HG02759 (cell line): ENCODE data around the gene NDUFA6.
A peak's percentile ranks its signal among the peaks of the same experiment; 100 is the strongest.
"Not testable (repeated sequence)": the region's sequence is repeated elsewhere in the genome, so short reads cannot be mapped to it uniquely, and the experiment has no call there.

ENCODE experiments used
- ATAC-seq: cut with Tn5 transposase; IDR thresholded peaks from one replicate; pipeline ENCODE4 v1.9.1; 2021; ENCODE audit warnings: mild to moderate bottlenecking, moderate library complexity; ENCODE audit not compliant: unreplicated experiment

The NDUFA6 gene

DNA sequence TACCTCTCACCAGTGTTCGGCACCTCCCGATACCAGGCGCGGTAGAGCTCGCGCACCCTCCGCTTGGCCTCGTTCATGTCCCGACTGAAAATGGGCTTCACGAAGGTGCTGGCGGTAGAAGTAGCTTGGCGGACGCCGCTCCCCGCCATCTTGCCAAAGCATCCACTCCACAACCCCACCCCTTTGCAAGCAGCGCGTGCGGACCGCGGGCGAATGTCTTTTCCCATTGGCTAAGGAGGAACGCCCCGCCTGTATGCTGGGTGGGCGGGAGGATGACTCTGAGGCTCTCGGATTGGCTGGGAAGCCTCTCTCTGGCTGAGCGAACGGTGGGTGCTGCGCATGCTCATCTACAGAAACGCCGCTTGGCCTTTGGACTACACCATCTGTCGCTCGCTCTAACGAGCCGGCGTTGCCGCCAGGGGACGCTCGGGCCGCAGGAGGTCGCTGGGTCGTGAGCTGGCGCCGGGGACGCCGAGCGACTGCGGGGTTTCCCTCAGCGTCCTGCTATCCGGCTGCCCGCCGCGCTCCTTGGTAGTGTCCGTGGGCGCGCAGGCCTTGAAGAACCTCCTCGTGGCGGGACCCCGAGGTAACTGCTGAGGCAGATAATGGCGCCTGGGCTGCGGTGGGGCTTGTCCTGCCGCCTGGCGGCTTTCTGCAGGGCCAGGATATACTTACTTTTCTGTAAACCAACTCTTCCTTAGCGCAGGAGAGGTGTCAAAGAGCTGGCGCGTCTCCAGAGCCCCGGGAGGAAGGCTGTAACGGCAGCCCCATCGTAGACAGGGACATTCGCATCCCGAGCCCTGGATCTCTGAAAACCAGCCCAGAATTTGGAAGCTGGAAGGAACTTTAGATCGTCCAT, at the start of gene NDUFA6:
Gene NDUFA6, minus strand, starts transcription at position 177 of the 859 bp plus-strand sequence. Its CDS starts 28 bp downstream, at position 149.
- peak; percentile 94 for ATAC-seq

DNA sequence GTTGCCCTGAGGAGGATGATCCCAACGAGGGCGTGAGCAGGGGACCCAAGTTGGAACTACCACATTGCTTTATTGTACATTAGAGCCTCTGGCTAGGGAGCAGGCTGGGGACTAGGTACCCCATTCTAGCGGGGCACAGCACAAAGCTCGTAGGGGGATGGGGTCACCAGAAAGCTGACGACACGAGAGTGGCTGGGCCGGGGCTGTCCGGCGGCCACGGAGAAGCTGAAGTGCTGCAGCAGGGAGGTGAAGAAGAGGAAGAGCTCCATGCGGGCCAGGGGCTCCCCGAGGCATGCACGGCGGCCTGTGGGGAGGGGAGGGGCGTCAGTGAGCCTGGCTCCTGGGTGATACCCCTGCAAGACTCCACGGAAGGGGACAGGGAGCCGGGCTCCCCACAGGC, 49.6 kb upstream of the NDUFA6 start:
- ATAC-seq, result not testable (repeated sequence)

DNA sequence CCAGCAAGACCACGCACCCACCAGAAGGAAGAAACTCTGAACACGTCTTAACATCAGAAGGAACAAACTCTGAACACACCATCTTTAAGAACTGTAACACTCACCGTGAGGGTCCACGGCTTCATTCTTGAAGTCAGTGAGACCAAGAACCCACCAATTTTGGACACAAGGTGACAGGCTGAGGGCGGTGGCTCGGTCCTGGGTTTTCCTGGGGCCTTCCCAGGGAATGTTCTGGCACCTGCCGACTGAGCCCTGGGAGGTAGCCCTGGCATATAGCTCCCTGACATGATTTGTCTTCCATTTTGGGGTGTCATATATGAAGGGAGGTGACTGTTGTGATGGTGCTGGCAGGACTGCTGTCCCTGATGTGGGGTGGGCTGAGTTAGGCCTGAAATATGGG, 48.9 kb upstream of the NDUFA6 start:
- not testable (repeated sequence) for ATAC-seq

DNA sequence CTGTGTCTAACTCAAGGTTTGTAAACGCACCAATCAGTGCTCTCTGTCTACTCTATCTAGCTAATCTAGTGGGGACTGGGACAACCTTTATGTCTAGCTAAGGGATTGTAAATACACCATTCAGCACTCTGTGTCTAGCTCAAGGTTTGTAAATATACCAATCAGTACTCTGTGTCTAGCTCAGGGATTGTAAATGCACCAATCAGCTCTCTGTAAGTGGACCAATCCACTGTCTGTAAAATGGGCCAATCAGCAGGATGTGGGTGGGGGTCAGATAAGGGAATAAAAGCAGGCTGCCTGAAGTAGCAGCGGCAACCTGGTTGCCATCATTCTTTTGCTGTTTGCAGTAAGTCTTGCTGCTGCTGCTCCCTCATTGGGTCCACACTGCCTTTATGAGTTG, 48.4 kb upstream of the NDUFA6 start:
- no peak for ATAC-seq

DNA sequence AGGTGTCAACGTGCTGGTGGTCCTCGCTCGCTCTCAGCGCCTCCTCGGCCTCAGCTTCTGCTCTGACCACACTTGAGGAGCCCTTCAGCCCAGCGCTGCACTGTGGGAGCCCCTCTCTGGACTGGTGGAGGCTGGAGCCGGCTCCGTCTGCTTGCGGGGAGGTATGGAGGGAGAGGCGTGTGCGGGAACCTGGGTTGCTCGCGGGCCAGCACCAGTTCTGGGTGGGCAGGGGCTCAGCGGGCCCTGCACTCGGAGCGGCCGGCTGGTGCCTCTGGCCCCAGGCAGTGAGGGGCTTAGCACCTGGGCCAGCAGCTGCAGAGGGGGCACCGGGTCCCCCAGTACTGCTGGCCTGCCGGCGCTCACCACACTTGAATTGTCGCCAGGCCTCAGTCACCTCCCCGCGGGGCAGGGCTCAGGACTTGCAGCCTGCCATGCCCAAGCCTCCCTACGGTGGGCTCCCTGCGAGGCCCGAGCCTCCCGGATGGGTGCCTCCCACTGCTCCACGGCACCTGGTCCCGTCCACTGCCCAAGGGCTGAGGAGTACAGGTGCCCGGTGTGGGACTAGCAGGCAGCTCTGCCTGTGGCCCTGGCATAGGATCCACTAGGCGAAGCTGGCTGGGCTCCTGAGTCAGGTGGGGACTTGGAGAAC, 47.7 kb upstream of the NDUFA6 start:
- no peak for ATAC-seq

GRCh38 chr22:42135688-42136087, 45.1 kb upstream of the NDUFA6 start:
- not testable (repeated sequence) for ATAC-seq

DNA sequence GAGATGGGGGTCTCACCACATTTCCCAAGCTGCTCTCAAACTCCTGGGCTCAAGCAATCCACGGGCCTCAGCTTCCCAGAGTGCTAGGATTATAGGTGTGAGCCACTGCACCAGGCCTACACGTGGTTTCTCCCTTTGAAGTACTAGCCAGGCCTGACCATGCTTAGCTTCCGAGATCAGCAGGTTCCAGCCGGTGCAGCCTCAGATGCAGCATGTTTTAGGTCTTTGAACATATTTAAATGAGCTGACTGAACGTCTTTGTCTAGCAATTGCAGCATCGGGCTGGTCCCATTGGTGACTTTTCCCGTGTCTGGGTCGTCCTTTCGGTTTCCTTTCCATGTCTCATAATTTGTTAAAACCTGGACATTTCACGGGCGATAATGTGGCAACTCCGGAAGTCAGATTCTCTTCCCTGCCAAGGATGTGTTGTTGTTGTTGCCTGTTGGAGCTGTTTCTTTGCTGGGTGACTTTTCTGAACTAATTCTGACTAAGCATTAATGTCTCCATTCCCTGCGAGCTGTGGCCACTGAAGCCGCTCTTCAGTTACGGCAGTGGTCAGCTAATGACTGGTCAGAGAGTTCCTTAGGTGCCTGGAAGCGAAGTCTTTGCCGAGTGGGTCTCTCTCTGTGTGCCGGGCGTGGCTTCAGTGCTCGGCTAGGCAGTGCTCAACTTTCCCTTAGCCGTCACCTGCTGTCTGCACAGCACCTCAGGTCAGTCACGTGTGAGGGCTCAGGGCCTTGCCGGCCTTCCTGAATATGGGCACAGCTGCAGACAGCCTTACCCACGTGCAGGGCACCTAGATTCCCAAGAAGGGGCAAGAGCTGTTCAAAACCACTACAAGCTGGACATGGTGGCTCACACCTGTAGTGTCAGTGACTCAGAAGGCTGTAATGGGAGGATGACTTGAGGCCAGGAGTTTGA, 43.8 kb upstream of the NDUFA6 start:
- ATAC-seq, result no peak

DNA sequence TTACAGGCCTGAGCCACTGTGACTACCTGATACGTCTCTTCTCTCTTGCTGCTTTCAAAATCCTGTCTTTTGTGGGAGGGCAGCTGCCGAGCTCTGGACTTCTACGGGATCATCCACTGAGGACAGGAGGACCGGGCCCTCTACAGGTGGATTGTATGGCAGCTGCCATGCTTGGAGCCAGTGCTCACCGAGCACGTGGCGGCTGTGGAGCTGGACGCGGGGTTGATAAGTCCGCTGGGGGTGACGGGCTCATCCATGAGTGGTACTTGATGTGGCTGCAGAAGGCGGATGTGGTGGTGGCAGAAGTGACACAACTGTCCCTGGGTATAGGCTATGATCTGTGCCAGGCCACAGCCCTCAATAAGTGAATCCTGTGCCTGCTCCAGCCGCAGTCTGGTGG, 41.9 kb upstream of the NDUFA6 start:
- ATAC-seq, result no peak

GRCh38 chr22:42131562-42131961, 41.0 kb upstream of the NDUFA6 start:
- ATAC-seq, result no peak

DNA sequence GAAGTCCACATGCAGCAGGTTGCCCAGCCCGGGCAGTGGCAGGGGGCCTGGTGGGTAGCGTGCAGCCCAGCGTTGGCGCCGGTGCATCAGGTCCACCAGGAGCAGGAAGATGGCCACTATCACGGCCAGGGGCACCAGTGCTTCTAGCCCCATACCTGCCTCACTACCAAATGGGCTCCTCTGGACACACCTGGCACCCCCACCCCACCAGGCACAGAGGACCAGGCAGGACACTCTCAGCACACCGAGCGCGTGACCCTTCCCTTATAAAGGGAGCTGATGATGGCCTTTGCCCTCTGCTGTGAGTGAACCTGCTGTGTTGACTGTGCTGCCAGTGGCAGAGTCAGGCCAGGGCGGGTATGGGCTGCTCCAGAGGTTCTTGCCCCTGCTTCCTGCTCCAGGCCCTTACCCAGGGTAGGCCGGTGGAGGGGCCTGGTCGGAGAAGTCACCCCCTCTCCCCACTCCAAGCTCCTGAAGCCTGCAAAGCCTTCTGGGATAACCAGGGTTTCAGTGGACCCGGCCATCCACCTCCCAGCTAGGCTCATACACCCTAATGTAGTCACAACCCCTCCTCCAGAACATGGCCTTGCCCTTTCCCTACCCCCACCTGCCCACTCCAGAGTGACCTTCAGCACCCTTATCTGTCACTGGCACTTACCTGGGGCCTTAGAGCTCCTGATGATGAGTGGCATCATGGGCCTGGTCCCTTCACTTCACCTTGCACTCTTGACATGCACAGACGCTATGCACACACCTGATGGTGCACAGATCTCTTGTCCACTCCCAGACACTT, 40.3 kb upstream of the NDUFA6 start, which contains the start of gene CYP2D6:
Gene CYP2D6, minus strand, starts transcription at position 172 of the 793 bp plus-strand sequence. Its CDS starts 19 bp downstream, at position 153.
- not testable (repeated sequence) for ATAC-seq

GRCh38 chr22:42130182-42130581, 39.6 kb upstream of the NDUFA6 start:
- ATAC-seq, result not testable (repeated sequence)

GRCh38 chr22:42128776-42129694, 38.5 kb upstream of the NDUFA6 start:
- ATAC-seq, result not testable (repeated sequence)

DNA sequence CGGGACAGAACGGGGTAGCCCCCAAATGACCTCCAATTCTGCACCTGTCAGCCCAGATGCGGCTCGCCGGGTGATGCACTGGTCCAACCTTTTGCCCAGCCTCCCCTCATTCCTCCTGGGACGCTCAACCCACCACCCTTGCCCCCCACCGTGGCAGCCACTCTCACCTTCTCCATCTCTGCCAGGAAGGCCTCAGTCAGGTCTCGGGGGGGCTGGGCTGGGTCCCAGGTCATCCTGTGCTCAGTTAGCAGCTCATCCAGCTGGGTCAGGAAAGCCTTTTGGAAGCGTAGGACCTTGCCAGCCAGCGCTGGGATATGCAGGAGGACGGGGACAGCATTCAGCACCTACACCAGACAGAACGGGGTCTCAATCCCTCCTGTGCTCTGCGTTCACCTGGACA, 37.4 kb upstream of the NDUFA6 start:
- ATAC-seq, result not testable (repeated sequence)

DNA sequence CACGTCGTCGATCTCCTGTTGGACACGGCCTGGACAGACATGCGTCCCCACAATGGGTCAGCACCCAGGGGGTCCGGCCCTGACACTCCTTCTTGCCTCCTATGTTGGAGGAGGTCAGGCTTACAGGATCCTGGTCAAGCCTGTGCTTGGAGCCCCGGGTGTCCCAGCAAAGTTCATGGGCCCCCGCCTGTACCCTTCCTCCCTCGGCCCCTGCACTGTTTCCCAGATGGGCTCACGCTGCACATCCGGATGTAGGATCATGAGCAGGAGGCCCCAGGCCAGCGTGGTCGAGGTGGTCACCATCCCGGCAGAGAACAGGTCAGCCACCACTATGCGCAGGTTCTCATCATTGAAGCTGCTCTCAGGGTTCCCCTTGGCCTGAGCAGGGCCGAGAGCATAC, 37.0 kb upstream of the NDUFA6 start:
- ATAC-seq, result no peak

DNA sequence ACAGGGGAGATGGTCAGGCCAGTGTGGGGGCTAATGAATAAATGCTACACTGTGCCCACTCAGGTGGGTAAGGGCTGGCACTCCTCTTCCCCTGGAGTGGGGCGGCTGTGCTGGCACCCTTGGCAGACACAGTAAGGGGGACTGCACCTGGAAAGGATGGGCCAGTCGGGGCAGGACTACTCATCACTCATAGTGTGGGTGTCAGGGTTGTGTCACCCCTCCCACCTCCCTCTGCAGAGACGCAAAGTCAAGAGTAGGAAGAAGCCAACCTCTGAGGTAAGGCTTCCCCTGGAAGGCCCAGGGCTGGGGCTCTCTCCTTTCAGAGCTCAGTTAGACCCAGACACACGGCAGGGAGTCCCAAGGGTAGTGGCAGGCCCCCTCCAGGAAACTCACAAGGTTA, 33.0 kb upstream of the NDUFA6 start:
- not testable (repeated sequence) for ATAC-seq

- ATAC-seq, result peak; percentile 49
Measured at GRCh38 chr22:42120231-42121021, 29.9 kb upstream of the NDUFA6 start.

GRCh38 chr22:42116848-42117424, 26.4 kb upstream of the NDUFA6 start:
- ATAC-seq, result no peak

GRCh38 chr22:42115420-42115830, 24.9 kb upstream of the NDUFA6 start:
- not testable (repeated sequence) for ATAC-seq
